ENCODE measurements around the gene SLC44A4. TPM values are rescaled to one million over a fixed set of nuclear protein-coding genes. Genes with fewer than 3 reads are reported as not detected.
A peak's percentile ranks its signal among the peaks of the same experiment; 100 is the strongest.

Gene SLC44A4
- total RNA-seq = 100 to 1,000 TPM; 546 to 779 TPM

DNA sequence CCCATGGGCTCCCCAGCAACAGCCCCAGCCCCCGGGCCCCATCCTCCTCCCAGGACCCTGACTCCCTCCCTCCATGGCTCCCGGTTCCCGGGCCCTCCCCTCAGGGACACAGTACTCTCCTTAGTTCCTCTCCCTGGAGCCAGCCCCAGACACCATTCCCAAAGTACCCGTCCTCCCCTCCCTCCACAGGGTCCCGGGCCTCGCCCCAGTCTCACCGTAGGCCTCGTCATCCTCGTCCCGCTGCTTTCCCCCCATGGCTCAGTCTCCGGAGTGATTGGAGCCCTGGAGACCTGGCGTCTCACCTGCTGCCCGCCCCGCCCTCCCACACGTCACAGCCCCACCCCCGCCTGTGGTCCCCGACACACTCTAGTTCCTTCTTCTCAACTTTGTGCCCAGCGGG, at the start of gene SLC44A4:
TSS of gene SLC44A4 (minus strand) at position 272 of the 400 bp plus-strand sequence. CDS start at position 255, 17 bp downstream.
- no peaks in the 10 kb centered on the region for H3K36me3 ChIP-seq

DNA sequence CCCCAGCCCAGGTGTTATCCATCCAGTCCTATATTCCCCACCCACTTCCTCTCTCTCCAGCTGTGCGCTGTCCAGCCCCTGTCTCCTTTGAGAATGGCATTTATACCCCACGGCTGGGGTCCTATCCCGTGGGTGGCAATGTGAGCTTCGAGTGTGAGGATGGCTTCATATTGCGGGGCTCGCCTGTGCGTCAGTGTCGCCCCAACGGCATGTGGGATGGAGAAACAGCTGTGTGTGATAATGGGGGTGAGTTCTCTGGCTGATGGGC, 49.8 kb upstream of the SLC44A4 start:
- Histone ChIP-seq H3K9me3 (no peaks in the 10 kb centered on the region), H3K4me1 (no peaks in the 10 kb centered on the region), H3K27me3 (no peaks in the 10 kb centered on the region), H3K27ac (no peak overlapping the region), H3K9ac (ENCODE audit: low read depth in 2 of 2, low read length in 2 of 2) (no peak overlapping the region), H3K36me3 (no peaks in the 10 kb centered on the region), H3K4me3 (peak overlapping the region; percentile 4)
- TF ChIP-seq CTCF (IDR thresholded peaks at IDR 0.05) = no peak
- intact Hi-C loops (cut with DNase I) = no loop called here
- DNase-seq = no peak

More for the DNA sequence above, at the start of gene SLC44A4:
- H3K4me1 ChIP-seq = peaks cover 18% of the 10 kb centered on the region
- H3K4me3 ChIP-seq = peak within 1 kb of the TSS; percentile 52
- H3K27ac ChIP-seq = peak within 1 kb of the TSS; percentile 93
- TF ChIP-seq CTCF (IDR thresholded peaks at IDR 0.05) = no peak
- no peaks in the 10 kb centered on the region for H3K27me3 ChIP-seq
- H3K9me3 ChIP-seq = no peaks in the 10 kb centered on the region
- H3K9ac ChIP-seq (ENCODE audit: low read depth in 2 of 2, low read length in 2 of 2) = peak within 1 kb of the TSS; percentile 66 to 100
- peak; percentile 83 for DNase-seq
- intact Hi-C loops (cut with DNase I) = no loop called here

DNA sequence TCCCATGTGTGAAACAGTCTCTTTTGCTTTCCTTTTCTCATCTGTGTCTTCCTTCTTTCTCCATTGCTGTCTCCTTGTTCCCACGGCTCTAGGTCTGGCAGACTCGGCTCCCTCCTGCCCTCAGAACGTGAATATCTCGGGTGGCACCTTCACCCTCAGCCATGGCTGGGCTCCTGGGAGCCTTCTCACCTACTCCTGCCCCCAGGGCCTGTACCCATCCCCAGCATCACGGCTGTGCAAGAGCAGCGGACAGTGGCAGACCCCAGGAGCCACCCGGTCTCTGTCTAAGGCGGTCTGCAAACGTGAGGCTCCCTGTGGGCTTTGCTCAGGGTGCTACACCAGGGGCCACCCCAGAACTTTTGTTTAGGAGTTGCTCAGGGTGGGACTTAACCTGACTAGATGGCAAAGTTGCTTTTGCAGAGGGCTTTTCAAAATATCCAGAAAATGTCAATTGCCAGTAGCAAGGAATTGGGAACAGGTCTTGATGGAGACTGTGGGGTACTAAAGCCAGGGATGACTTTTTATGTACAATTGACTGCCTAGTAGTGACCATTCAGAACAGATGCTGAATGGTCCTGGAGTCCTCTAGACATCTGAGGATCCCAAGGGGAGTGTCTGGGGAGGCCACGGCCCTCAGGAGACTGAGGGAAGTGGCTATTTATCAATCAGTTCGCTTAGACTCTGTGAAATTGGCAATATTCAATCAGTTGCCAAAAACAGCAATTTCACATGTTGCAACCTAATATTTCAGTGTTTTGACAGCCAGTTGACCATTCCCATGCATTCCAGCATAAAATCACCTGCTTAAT, 49.3 kb upstream of the SLC44A4 start:
- Histone ChIP-seq H3K9ac (ENCODE audit: low read depth in 2 of 2, low read length in 2 of 2) (peak overlapping the region; percentile 40 to 49), H3K4me3 (peak overlapping the region; percentile 4), H3K27ac (no peak overlapping the region), H3K9me3 (no peaks in the 10 kb centered on the region), H3K27me3 (no peaks in the 10 kb centered on the region), H3K36me3 (no peaks in the 10 kb centered on the region), H3K4me1 (no peaks in the 10 kb centered on the region)
- no peak for TF ChIP-seq CTCF (IDR thresholded peaks at IDR 0.05)
- DNase-seq = no peak
- intact Hi-C loops (cut with DNase I) = no loop called here

- Histone ChIP-seq H3K4me3 (peak within 1 kb of the TSS; percentile 4), H3K4me1 (no peaks in the 10 kb centered on the region), H3K27ac (no peak within 1 kb of the TSS), H3K9me3 (no peaks in the 10 kb centered on the region), H3K36me3 (no peaks in the 10 kb centered on the region), H3K27me3 (no peaks in the 10 kb centered on the region), H3K9ac (ENCODE audit: low read depth in 2 of 2, low read length in 2 of 2) (peak within 1 kb of the TSS; percentile 40 to 49)
- TF ChIP-seq CTCF (IDR thresholded peaks at IDR 0.05) = no peak
- DNase-seq = no peak
- intact Hi-C loops (cut with DNase I) = no loop called here
Measured at GRCh38 chr6:31927242-31927862, 48.6 kb upstream of the SLC44A4 start, which contains the start of gene C2. Gene C2 (plus strand): TSS chr6:31927717. CDS start chr6:31927753, 36 bp downstream.

GRCh38 chr6:31922942-31923341, 44.1 kb upstream of the SLC44A4 start:
- Histone ChIP-seq H3K27me3 (no peaks in the 10 kb centered on the region), H3K9me3 (no peaks in the 10 kb centered on the region), H3K9ac (ENCODE audit: low read depth in 2 of 2, low read length in 2 of 2) (no peak overlapping the region), H3K4me3 (no peak overlapping the region), H3K27ac (no peak overlapping the region), H3K36me3 (no peaks in the 10 kb centered on the region), H3K4me1 (no peaks in the 10 kb centered on the region)
- DNase-seq = no peak
- intact Hi-C loops (cut with DNase I) = no loop called here
- no peak for TF ChIP-seq CTCF (IDR thresholded peaks at IDR 0.05)
